Body of pancreas (tissue), 4 donors: ENCODE data around the gene ARHGAP18.

Source experiments
- CTCF ChIP-seq, 7 experiments: fragments of 450-650 bp in 4 of 7; fragments of 200-600 bp in 3 of 7; sonication (generic) in 3 of 7; IDR thresholded peaks; one replicate each; pipeline ENCODE4 v1.5.1; 2016 to 2019; ENCODE audit warnings: antibody characterized with exemption in 7 of 7
- POLR2A ChIP-seq, 3 donors: fragments of 450-650 bp; IDR thresholded peaks; one replicate each; pipeline ENCODE4 v1.6.1; 2016; ENCODE audit warnings: antibody characterized with exemption in 3 of 3, mild to moderate bottlenecking in 2 of 3

GRCh38 chr6:129659590-129660345 lies 50.2 kb downstream of the ARHGAP18 start:
- no peak for TF ChIP-seq CTCF (IDR thresholded peaks at IDR 0.05)
- no peak for TF ChIP-seq POLR2A (IDR thresholded peaks at IDR 0.05)
